NK-92 (cell line): Measurements from ENCODE around the gene NLRC3.
"Not testable (repeated sequence)": the region's sequence is repeated elsewhere in the genome, so short reads cannot be mapped to it uniquely, and the experiment has no call there.

Source experiments
- DNase-seq: peaks from one replicate; lab custom pipeline; 2025; ENCODE audit not compliant: unreplicated experiment; lab: John Stamatoyannopoulos, UW

The NLRC3 gene

DNA sequence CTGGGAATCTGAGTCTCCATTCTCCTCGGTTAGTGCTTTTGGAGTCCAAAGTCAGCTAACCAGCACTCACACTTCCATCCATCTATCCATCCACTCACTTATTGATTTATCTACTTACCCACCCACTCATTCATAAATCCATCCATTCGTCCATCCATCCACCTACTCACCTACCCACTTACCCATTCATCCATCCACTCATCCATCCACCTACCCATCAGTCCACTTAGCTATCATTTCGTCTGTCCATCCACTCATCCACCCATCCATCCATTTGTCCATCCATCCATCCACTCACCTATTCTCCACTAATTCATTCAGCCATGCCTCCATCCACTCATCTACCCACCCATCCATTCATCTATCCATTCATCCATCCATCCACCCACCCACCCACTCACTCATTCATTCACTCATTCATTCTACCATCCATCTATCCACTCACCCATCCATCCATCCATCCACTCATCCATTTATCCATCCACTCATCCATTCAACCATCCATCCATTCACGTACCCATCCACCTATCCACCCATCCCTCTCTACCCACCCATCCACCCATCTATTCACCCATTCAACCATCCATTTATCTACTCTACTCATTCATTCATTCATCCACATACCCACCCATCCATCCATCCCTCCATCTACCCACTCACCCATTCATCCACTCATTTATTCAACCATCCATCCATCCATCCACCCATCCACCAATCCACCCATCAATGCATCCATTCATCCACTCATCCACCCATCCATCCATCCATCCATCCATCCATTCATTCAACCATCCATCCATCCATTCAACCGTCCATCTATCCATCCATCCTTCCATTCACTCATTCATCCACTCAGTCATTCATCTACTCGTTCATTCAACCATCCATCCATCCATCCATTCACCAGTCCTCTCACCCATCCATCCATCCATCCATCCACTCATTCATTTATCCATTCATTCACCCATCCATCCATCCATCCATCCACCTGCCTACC lies 26.1 kb downstream of the NLRC3 start:
- no peak for DNase-seq

DNA sequence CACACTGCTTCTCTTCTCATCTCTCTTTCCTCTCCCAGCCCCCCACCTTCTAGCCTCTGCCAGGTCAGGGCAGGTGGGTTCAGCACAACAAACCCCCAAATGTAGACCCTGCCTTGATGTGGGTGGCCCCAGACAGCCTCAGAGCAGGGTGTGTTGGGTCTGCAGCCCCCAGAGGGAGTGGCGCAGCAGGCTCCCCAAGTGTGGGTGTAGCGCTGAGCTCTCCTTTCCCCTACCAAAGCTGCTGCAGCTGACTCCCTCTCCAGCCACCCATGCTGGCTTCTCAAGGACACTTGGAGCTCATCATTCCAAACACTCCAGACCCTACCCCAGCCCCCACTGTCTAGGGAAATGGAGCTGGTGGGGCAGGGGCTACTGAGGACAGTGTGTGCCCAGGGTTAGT lies 27.3 kb downstream of the NLRC3 start:
- DNase-seq = no peak

DNA sequence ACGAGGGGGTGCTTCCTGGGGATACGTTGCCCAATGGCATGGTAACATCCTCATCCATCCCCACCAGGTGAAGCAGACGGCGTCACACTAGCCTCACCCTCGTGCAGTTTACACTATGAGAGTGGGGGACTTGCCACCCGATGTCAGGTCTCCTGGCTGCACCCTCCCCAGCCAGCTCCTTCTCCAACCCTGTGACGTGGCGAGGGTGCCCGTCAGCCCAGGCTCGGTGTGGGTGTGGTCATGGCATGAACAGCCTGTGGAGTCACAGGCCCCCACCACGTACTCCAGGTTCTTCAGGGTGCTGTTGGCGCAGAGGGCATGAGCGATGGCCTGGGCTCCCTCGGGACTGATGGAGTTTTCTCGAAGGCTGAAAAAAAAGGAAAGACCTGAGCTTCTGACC lies 28.3 kb downstream of the NLRC3 start:
- DNase-seq = no peak

DNA sequence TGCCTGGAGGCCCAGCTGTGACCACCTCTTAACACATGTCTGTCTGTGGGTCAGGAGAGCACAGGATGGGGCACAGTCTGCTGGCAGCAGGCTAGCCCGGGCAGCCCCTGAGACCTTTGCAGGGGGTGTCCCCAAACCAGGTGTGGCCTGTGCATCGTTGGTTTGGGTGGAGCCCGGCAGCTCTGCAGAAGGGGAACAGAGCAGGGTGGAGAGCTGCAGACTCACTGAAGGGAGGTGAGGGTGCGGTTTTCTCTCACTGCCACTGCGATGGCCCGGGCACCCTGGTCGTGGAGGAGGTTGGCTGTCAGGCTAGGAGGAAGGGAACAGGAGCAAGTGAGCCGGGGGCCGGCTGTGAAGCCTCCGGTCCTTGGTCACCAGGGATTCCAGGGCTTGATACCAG lies 28.8 kb downstream of the NLRC3 start:
- no peak for DNase-seq

DNA sequence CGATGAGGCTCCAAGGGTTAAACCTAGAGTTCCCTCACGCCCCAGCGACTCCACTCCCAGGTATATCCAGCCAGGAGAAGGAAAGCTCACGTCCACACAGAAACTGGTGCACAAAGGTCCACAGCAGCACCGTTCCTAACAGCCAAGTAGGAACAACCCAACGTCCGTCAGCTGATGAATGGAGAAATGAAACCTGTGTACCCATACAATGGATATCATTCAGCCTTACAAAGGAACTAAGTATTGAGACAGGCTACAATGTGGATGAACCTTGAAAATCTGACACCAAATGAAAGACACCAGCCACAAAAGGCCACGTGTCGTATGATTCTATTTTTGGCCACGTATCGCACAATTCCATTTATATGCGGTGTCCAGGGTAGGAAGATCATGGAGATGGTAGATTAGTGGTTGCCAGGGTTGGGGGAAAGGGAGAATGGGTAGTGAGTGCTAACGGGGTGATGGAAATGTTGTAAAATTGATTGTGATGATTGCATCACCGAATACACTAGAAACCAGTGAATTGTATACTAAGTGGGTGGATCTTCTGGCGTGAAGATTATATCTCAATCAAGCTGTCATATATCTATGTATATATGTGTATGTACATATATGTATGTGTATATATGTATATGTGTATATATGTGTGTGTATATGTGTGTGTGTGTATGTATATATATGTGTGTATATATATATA lies 30.1 kb downstream of the NLRC3 start:
- DNase-seq = no peak

DNA sequence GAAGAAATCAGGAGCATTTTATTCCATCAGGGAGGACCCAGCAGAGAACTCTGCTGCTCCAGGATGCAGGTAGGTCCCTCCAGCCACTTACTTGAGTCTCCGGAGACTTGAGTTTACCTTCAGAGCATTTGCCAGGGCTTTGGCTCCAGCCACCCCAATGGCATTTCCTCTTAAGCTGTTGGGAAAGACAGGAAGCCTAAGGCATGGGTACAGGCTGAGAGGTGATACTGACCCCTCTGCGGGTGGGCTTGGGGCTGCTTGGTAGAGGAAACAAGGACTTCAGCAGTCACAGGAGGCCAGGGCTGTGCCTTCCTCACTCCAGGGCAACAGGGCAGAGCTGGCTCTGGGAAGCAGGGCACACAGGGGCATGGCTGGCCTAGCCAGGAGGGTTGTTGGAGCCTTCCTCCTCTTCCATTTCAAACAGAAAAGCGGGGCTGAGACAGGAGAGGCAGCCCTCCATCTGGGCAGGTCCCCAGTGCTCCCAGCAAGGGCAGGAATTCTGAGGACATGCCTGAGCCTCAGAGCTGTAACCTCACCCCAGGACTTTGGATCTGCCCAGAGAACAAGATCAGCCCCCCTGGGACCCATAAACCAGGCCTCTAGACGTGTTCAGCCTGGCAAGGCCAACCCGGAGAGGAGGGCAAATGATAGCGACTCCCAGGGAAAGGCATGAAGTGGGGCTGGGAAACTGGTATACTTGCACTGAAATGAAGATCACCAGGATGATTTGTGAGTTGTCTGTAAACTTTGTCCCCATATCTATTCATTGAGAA lies 34.4 kb downstream of the NLRC3 start:
- no peak for DNase-seq

DNA sequence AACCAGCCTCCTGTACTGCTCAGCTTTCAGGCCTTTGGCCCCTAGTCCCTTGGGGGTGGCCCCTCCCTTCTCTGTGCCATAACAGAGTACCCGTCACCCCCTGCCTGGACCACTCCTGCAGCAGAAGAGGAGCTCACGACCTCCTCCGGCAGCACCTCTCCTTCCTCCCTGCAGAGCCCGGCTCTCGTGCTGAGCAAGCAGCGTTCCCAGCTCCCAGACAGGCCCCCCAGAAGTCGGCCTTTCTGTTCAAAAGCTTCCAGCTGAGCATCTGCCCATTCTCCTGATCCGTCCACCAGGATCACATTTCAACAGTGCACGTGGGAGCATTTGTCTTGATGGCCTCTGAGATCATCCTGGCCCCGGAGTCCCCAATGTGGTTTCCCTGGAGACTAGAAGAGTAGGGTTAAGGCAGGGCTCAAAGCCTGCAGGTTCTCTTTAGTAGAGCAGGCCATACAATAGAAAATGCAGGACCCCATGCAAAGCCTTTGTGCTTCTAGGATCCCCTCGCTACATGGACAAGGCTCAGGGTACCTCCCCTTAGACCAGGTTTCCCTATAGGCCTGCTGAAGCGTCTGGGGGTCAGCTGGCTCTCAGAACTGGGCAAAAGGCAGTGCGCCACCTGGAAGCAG lies 35.6 kb downstream of the NLRC3 start:
- no peak for DNase-seq

DNA sequence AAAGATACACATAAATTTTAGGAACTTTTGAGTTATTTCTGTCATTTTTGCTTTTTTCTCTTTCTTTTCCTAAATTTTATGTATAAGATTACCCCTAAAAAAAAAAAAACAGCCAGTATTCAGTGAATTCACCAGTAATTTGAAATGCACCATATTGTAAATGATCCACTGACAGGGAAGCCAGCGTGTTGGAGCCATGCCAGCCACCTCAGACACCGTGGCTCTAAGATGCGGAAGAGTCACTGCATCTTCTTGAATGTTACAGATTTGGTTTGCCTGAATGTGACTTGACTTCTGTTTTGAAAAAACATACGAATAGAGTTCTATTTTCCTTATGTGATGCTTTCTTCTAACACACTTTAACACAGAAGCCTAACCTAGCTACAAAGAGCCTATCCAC lies 39.0 kb downstream of the NLRC3 start:
- no peak for DNase-seq

DNA sequence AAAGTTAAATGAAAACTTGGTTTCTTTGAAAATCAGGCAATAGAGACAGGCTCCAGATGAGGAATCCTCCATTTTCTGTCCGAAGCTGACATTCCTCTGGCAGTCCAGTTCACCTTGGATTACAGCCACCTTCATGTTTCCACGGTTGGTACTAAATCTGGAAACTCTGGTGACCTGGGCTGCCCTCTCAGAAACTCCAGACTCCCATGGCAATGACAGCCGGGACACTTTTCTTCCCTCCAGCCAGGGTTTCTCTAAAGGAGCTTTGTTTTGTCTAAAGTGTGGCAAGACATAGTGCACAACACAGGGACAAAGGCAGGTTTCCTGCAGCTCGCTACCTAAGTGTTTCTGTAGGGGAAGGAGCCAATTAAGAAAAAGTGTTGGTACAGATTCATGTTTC lies 40.4 kb downstream of the NLRC3 start:
- no peak for DNase-seq

DNA sequence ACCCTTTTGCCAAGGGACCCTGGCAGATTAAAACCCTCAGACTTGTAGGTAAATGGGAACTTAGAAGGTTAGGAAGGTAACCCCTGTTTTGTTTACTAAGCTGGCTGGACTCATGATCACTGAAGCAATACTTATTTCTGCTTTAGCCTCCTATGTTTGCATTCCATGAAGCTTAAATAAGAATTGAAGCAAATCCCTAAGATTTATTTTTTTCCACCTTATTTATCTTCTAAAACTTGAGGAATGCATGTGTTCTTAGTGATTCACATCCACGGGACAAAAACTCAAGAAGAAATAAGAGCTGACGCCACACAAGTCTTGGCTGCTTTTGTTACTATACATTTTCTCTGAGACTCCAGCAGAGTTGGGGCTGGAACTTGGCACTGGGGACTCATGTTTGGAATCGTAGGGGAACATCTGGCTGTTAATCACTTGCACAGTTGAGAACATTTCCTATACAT lies 40.9 kb downstream of the NLRC3 start:
- no peak for DNase-seq

DNA sequence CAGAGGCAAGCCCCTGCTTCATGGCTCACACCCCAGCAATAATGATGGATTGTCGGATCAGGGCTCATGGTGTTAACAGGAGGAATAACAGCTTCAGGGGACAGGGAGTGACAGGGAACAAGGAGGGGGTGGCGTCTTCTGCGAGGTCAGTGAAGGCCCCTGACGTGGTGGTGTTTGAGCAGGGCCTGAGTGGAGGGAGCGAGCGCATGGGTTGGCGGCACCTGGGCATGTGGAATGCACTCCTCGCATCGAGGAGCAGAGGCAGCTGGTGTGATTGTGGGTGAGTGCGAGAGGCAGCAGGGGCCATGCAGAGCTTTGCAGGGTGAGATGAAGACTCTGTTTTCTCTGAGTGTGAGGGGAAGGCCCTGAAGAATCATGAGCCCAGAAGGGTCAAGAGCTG lies 43.1 kb downstream of the NLRC3 start:
- DNase-seq = no peak

DNA sequence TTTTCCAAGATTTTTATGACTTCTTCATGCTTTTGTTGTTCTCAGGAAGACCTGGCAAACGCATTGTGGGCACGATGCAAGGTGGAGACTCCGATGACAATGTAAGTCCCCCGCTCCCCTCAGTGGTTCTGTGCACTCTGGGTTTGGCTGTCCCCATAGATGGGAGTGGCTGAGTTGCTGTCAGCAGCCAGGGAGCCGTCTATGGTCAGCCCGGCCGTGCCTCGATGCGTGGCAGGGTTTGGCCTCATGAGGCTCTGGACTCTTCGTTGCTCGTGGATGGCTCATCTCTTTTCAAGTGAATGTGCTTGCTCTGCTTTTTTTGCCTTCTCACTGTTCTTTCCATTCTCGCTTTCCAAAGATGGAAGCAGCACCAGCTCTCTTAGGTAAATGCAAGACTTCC lies 44.5 kb downstream of the NLRC3 start:
- no peak for DNase-seq

DNA sequence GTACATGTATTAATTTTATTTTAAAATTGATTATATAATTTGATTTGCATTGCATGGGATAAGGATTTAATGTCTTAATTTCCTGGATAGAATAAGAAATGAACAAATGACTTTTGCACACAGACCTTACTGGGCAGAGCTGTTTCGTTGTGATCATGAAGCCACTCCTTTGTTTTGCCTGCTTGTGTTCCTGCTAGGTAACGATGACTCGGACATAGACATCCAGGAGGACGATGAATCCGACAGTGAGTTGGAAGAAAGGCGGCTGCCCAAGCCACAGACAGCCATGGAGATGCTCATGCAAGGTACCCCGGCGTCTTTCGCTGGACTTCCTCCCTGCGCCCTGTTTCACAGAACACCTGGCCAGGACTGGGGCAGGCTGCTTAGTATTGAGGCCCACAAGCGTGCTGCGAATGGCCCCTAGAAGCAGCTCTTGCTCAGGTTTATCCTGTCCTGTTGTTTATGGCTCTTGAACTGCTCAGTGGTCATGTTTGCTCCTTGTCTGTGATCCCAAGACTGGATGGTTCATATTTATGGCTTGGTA lies 46.8 kb downstream of the NLRC3 start:
- no peak for DNase-seq

DNA sequence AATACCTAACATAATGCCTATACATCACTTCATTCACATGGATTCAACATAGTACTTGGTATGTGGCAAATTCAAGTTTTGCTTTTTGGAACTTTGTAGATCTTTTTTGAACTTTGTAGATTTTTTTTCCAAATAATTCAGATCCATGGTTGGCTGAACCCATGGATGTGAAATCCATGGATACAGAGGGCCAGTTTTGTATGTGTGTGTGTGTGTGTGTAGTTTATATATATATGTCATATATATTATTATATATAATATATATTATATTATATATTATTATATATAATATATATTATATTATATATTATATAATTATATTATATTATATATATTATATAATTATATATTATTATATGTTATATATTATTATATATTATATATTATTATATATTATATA lies 48.0 kb downstream of the NLRC3 start:
- DNase-seq = no peak

DNA sequence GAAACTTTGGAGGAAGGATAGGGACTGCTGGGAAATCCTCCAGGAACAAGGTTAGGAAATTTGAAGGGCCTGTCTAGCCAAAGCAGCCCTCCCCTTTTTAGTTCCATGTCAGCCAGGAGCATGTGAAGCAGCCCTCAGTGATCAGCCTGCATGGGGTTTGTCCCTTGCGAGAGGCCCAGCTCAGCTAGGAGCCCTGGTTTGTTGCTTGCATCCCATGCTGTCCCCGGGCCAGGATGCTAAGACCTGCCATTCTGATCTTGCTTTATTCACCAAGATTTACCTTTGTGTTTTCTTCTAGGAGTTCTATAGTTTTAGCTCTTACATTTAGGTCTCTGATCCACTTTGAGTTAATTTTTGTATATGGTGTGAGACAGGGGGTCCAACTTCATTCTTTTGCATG lies 48.8 kb downstream of the NLRC3 start:
- no peak for DNase-seq

DNA sequence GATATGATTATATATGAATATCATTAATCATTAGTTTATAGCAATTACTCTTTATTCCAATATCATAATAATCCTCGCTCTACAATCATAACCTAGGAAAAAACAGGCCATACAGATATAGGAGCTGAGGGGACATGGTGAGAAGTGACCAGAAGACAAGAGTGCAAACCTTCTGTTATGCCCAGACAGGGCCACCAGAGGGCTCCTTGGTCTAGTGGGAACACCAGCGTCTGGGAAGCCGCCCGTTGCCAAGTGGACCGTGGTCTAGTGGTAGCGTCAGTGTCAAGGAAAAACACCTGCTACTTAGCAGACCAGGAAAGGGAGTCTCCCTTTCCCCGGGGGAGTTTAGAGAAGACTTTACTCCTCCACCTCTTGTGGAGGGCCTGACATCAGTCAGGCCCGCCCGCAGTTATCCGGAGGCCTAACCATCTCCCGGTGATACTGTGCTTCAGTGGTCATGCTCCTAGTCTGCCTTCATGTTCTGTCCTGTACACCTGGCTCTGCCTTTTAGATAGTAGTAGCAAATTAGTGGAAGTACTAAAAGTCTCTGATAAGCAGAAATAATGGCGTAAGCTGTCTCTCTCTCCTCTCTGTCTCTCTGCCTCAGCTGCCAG lies 49.9 kb downstream of the NLRC3 start:
- DNase-seq = not testable (repeated sequence)

DNA sequence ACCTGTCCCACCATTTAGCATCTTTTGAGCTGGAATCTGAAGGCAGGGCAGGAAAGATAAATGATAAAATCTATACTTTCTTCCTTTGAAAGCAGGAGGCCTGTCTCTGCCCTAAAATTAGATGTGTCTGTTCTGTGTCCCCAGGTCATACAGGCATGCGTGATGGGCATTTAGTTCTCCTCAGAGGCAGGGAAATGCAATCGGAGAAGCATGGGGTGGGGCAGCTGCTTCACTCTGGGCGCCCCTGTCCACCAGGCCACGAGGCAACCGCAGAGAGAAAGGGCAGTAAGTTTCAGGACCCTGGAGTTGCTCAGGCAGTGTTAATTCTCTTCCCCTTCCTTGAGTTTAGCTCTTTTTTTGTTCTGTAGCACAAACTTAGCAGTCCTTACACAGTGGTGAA lies 51.3 kb downstream of the NLRC3 start:
- DNase-seq = no peak

DNA sequence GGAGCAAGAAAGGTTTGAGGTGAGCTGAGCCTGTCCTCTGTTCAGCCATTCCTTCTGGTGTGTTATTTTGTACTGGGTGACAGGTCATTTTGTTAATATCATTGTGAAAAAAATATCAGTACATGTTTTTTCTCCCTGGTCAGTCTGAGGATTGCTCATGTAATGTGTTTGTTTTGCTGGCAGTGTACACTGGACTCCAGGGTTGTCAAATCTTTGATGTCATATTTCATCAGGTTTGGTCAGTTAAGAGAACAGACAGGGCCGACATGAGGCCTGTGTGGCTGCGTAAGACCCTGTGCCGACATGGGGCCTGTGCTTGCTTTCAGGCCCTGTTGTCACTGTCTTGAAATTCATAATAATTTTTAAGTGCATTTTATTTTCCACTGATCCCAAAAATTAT lies 53.9 kb downstream of the NLRC3 start:
- no peak for DNase-seq

DNA sequence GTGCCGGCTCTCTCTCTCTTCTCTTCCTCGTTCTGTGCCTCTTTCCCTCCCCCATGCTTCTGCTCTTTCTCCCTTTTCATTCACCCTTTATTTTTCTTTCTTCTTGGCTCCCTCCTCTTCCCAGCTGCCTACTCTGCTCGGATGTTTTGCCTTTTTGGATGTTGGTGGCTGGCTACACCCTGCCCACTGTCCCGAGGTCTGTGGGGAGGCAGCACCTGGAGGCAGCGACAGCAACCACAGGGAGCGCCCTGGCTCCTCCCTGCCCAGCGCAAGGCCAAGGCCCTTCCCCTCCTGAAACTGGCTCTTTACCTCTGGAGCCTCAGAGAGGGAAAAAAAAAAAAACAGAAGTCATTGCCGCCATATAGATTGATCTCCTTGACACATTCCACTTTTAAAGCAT lies 56.4 kb downstream of the NLRC3 start:
- DNase-seq = no peak

DNA sequence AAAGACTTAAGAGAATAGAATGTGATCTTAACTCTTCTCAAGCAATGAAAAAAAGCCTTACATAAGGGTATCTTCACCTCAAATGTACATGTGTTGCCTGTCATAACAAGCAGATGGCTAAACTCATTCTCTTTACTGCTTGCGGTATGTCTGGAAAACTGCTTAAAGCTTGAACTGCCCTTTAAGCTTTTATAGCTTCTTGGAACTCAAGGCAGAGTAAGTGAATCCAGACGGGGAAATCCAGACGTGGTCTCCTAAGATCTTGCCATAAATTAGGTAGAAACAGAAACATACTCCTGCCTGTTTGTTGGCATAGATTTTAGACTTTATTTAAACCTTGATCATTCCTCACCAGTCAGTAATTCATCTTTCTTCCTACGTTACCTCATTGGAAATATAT lies 56.8 kb downstream of the NLRC3 start:
- DNase-seq = no peak
